ENCODE results near the gene MAP3K8. TPM values are rescaled to one million over a fixed set of nuclear protein-coding genes. Genes with fewer than 3 reads are reported as not detected.
A peak's percentile ranks its signal among the peaks of the same experiment; 100 is the strongest.

The MAP3K8 gene
- total and polyA plus RNA-seq, 9 of the 15 experiments (the other 6 are each of a cell fraction or from before 2014, with no cell fraction given): 6.9 to 23.6 (median 13.6) TPM

DNA sequence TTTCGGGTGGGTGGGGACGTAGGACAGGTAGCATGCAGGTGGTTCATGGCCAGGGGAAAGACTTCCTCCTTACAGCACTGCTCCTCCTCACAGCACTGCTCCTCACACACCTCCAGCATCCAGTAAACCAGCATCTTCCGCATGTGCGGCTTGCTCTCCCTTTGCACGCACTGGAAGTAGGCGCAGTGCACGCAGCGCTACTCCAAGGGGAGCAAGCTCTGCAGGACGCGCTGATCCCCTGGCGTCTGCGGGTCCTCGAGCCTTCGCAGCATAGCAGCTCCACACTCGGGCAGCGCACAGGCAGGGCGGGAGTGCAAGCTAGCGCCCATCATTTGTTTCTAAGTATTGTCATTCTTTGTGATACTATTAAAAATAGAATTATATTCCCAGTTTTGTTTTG lies 30.5 kb upstream of the MAP3K8 start:
- H3K36me3 ChIP-seq (ENCODE audit: control insufficient read depth, insufficient read depth, low read length): no peaks in the 10 kb centered on the region
- no peaks in the 10 kb centered on the region for H3K4me1 ChIP-seq (replicated peaks in 1 of 2; ENCODE audit: control insufficient read depth in 2 of 2, insufficient read depth in 2 of 2, low read length in 2 of 2)
- ChIA-PET CTCF (ENCODE audit: low intra/inter-chr PET ratio) (no interaction called here), POLR2A (interaction anchor here (0.6 kb wide), 1 partner anchor 1626 kb away, joined by 3 read pairs; no protein-coding TSS in a partner anchor)
- H3K4me3 ChIP-seq: no peak overlapping the region
- WGBS (ENCODE audit: insufficient coverage, low coverage, missing lambda C conversion rate): 81% methylated on average over 18 of the region's 18 CpGs
- H2AFZ ChIP-seq (ENCODE audit: low read depth, low read length): no peak overlapping the region
- no peak for ATAC-seq
- intact Hi-C loops (cut with micrococcal nuclease) (no loop called here), in situ Hi-C loops (cut with MboI) (no loop called here)
- no peaks in the 10 kb centered on the region for H3K9me1 ChIP-seq (ENCODE audit: control insufficient read depth, insufficient read depth, low read length)
- no peak for DNase-seq (ENCODE audit: extremely low read depth in 1 of 4, low spot score in 3 of 4)
- no peaks in the 10 kb centered on the region for H3K79me2 ChIP-seq (ENCODE audit: control insufficient read depth, insufficient read depth, low read length)
- no peak for FAIRE-seq
- no peak overlapping the region for H3K27ac ChIP-seq (ENCODE audit: extremely low read depth, low read depth, low read length)
- peaks cover 3% of the 10 kb centered on the region for H3K9me3 ChIP-seq (replicated peaks; ENCODE audit: control insufficient read depth, insufficient read depth, low read depth, low read length)
- no peak overlapping the region; a peak in 1 of 4 replicates for H3K9ac ChIP-seq (ENCODE audit: insufficient read depth in 1 of 2, low read depth in 2 of 2, low read length in 2 of 2)
- no peaks in the 10 kb centered on the region for H4K20me1 ChIP-seq (replicated peaks; ENCODE audit: control insufficient read depth, insufficient read depth, low read length)
- TF ChIP-seq, protein P1, sequence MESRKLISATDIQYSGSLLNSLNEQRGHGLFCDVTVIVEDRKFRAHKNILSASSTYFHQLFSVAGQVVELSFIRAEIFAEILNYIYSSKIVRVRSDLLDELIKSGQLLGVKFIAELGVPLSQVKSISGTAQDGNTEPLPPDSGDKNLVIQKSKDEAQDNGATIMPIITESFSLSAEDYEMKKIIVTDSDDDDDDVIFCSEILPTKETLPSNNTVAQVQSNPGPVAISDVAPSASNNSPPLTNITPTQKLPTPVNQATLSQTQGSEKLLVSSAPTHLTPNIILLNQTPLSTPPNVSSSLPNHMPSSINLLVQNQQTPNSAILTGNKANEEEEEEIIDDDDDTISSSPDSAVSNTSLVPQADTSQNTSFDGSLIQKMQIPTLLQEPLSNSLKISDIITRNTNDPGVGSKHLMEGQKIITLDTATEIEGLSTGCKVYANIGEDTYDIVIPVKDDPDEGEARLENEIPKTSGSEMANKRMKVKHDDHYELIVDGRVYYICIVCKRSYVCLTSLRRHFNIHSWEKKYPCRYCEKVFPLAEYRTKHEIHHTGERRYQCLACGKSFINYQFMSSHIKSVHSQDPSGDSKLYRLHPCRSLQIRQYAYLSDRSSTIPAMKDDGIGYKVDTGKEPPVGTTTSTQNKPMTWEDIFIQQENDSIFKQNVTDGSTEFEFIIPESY (CRISPR knock-in tag; IDR thresholded peaks at IDR 0.05): peak; percentile 17; the same call in 1 of the 2 replicates
- TF ChIP-seq ZNF785 (CRISPR knock-in tag; IDR thresholded peaks at IDR 0.05) (no peak), CCNT2 (IDR thresholded peaks at IDR 0.05; ENCODE audit: borderline replicate concordance, extremely low read depth, insufficient read length, low read depth, low read length) (no peak), RBM25 (IDR thresholded peaks at IDR 0.05; ENCODE audit: low read depth, low read length, severe bottlenecking) (no peak), ELF1 (tag; IDR thresholded peaks at IDR 0.05) (no peak), POU5F1 (IDR thresholded peaks at IDR 0.05; ENCODE audit: borderline replicate concordance, low read depth, low read length, partially characterized antibody) (no peak), LEF1 (IDR thresholded peaks at IDR 0.05) (no peak)
- TF ChIP-seq, protein P2, sequence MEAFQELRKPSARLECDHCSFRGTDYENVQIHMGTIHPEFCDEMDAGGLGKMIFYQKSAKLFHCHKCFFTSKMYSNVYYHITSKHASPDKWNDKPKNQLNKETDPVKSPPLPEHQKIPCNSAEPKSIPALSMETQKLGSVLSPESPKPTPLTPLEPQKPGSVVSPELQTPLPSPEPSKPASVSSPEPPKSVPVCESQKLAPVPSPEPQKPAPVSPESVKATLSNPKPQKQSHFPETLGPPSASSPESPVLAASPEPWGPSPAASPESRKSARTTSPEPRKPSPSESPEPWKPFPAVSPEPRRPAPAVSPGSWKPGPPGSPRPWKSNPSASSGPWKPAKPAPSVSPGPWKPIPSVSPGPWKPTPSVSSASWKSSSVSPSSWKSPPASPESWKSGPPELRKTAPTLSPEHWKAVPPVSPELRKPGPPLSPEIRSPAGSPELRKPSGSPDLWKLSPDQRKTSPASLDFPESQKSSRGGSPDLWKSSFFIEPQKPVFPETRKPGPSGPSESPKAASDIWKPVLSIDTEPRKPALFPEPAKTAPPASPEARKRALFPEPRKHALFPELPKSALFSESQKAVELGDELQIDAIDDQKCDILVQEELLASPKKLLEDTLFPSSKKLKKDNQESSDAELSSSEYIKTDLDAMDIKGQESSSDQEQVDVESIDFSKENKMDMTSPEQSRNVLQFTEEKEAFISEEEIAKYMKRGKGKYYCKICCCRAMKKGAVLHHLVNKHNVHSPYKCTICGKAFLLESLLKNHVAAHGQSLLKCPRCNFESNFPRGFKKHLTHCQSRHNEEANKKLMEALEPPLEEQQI (IDR thresholded peaks at IDR 0.05): no peak
- no peak overlapping the region for H3K4me2 ChIP-seq (ENCODE audit: insufficient read depth, low read length)
- H3K27me3 ChIP-seq (ENCODE audit: control insufficient read depth in 2 of 2, insufficient read depth in 2 of 2, low read length in 2 of 2): no peaks in the 10 kb centered on the region
- BruUV-seq (replicated peaks): no TSS peak
